Astrocyte (in vitro differentiated cells and primary cell): ENCODE results near the gene DNAJB2. TPM values are rescaled to one million over a fixed set of nuclear protein-coding genes. Genes with fewer than 3 reads are reported as not detected.

Experiments
- DNase-seq: peaks from one replicate; pipeline ENCODE4 v3.0.0-alpha.2; 2010; ENCODE audit warnings: low read depth
- FAIRE-seq: peaks from 2 replicates; lab custom pipeline; 2011; peaks lifted over from hg19 to GRCh38; lab: Jason Lieb, UNC
- H2AFZ ChIP-seq: 2 replicates; pipeline ENCODE4 v1.6.0; 2012; ENCODE audit warnings: low read depth, low read length, inconsistent platforms
- H3K27ac ChIP-seq: 2 replicates; pipeline ENCODE4 v1.5.1; 2011; ENCODE audit warnings: low read depth, low read length, inconsistent platforms
- H3K27me3 ChIP-seq: 2 replicates; pipeline ENCODE4 v1.6.0; 2011; ENCODE audit warnings: low read length, inconsistent platforms; ENCODE audit not compliant: insufficient read depth
- H3K36me3 ChIP-seq: 2 replicates; pipeline ENCODE4 v1.5.1; 2011; ENCODE audit warnings: low read length, inconsistent platforms; ENCODE audit not compliant: insufficient read depth
- H3K4me1 ChIP-seq: 2 replicates; pipeline ENCODE4 v1.5.1; 2011; ENCODE audit warnings: low read length, inconsistent platforms; ENCODE audit not compliant: insufficient read depth
- H3K4me2 ChIP-seq: 2 replicates; pipeline ENCODE4 v1.6.0; 2012; ENCODE audit warnings: low read length, inconsistent platforms
- H3K4me3 ChIP-seq: 2 replicates; pipeline ENCODE4 v1.5.1; 2011; ENCODE audit warnings: low read depth, mild to moderate bottlenecking, low read length, inconsistent platforms; ENCODE audit not compliant: insufficient read depth
- H3K79me2 ChIP-seq: 2 replicates; pipeline ENCODE4 v1.6.0; 2012; ENCODE audit warnings: mild to moderate bottlenecking, low read length, inconsistent platforms; ENCODE audit not compliant: insufficient read depth
- H3K9ac ChIP-seq: 2 replicates; pipeline ENCODE4 v1.6.0; 2012; ENCODE audit warnings: mild to moderate bottlenecking, low read length, inconsistent platforms
- H3K9me3 ChIP-seq: 2 replicates; pipeline ENCODE4 v1.5.1; 2012; ENCODE audit warnings: low read depth, mild to moderate bottlenecking, low read length, inconsistent platforms; ENCODE audit not compliant: insufficient read depth
- H4K20me1 ChIP-seq: 2 replicates; pipeline ENCODE4 v1.6.0; 2012; ENCODE audit warnings: low read length, inconsistent platforms; ENCODE audit not compliant: insufficient read depth
- H3K27ac Mint-ChIP-seq: one replicate; pipeline ENCODE4 v1.8.0; 2021; ENCODE audit warnings: mild to moderate bottlenecking, mixed read lengths; ENCODE audit not compliant: unreplicated experiment
- H3K27me3 Mint-ChIP-seq: one replicate; pipeline ENCODE4 v1.8.0; 2021; ENCODE audit warnings: low read depth, mixed read lengths; ENCODE audit not compliant: unreplicated experiment
- H3K36me3 Mint-ChIP-seq: one replicate; pipeline ENCODE4 v1.8.0; 2021; ENCODE audit warnings: low read depth, mixed read lengths; ENCODE audit not compliant: unreplicated experiment
- H3K4me1 Mint-ChIP-seq: one replicate; pipeline ENCODE4 v1.8.0; 2021; ENCODE audit warnings: low read depth, mixed read lengths; ENCODE audit not compliant: unreplicated experiment
- H3K4me3 Mint-ChIP-seq: one replicate; pipeline ENCODE4 v1.8.0; 2021; ENCODE audit warnings: mild to moderate bottlenecking, moderate library complexity, mixed read lengths; ENCODE audit not compliant: unreplicated experiment
- H3K9me3 Mint-ChIP-seq: one replicate; pipeline ENCODE4 v1.8.0; 2021; ENCODE audit warnings: mild to moderate bottlenecking, mixed read lengths; ENCODE audit not compliant: unreplicated experiment
- EZH2 ChIP-seq: IDR thresholded peaks from 2 replicates; pipeline ENCODE4 v1.6.1; 2012; ENCODE audit warnings: mild to moderate bottlenecking, low read length, inconsistent platforms; ENCODE audit not compliant: insufficient read depth
- total RNA-seq: library from RNA; stranded (reverse); gene quantifications from 2 replicates; pipeline ENCODE4 v1.2.1, GENCODE V29; 2021
- TF ChIP-seq, protein P1 (sequence below): IDR thresholded peaks from 2 replicates; pipeline ENCODE4 v1.5.1; 2011; ENCODE audit warnings: low read depth, mild to moderate bottlenecking, inconsistent platforms, low read length, moderate library complexity; ENCODE audit not compliant: insufficient read depth

Gene DNAJB2
- total RNA-seq, 1 donor from 2014 or later = 53.9 TPM

DNA sequence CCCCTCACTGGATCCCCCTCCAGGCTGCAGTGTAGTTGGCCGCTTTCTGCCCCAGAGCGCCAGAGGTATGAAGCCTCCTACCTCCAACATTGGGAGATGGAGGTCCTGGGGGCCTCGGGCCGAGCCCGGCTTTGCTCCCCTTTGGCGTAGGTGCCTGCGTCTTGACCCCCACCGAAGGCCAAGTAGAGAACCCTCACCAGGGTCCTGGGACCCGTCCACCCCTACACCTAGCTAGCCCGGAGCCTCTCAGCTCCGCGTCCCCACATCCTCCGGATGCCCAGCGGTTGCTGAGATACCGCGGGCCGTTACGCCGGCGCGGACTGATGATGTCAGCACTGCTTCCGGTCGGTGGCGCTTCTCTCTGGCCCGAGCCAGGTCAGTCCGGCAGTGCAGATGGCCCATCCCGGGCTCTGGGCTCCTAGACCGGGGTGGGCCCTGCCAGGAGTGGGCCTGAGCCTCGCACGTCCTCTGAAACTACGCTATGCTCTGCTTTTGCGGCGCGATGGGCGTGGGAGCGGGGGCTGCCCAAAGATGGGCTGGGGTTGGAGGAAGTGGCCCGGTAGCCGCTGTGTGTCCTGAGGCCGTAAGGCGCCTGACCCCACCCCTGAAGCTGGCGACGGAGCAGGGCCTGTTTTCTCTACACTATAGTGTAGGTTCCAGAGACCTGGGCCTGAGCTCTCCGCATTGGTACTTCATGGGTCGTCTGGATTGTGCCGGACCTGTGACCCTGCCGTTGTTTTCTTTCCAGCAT is 33.8 kb upstream of the DNAJB2 start, which contains the start of the genes GLB1L and STK16:
TSS of gene GLB1L (minus strand) at position 297 of the 751 bp plus-strand sequence. CDS start 1,871 bp downstream, outside the sequence.
TSS of gene STK16 (plus strand) at position 332 of the 751 bp plus-strand sequence. CDS start 521 bp downstream, outside the sequence.
- peaks cover 4% of the 10 kb centered on the region for H3K36me3 Mint-ChIP-seq
- Histone ChIP-seq H3K4me2 (peak within 1 kb of the TSS; percentile 100), H2AFZ (peak within 1 kb of the TSS; percentile 83), H3K4me3 (peak within 1 kb of the TSS; percentile 94), H3K9ac (peak within 1 kb of the TSS; percentile 97), H3K4me1 (peaks cover 29% of the 10 kb centered on the region), H3K36me3 (no peaks in the 10 kb centered on the region), H3K27ac (peak within 1 kb of the TSS; percentile 95), H3K79me2 (peaks cover 29% of the 10 kb centered on the region), H3K9me3 (no peaks in the 10 kb centered on the region), H4K20me1 (peaks cover 4% of the 10 kb centered on the region), H3K27me3 (no peaks in the 10 kb centered on the region)
- DNase-seq (peak; percentile 83), FAIRE-seq (no peak)
- no peaks in the 10 kb centered on the region for H3K9me3 Mint-ChIP-seq
- H3K27ac Mint-ChIP-seq = peak within 1 kb of the TSS; percentile 99
- peak within 1 kb of the TSS; percentile 96 for H3K4me3 Mint-ChIP-seq
- H3K4me1 Mint-ChIP-seq = peaks cover 22% of the 10 kb centered on the region
- no peaks in the 10 kb centered on the region for H3K27me3 Mint-ChIP-seq
- TF ChIP-seq, protein P1, sequence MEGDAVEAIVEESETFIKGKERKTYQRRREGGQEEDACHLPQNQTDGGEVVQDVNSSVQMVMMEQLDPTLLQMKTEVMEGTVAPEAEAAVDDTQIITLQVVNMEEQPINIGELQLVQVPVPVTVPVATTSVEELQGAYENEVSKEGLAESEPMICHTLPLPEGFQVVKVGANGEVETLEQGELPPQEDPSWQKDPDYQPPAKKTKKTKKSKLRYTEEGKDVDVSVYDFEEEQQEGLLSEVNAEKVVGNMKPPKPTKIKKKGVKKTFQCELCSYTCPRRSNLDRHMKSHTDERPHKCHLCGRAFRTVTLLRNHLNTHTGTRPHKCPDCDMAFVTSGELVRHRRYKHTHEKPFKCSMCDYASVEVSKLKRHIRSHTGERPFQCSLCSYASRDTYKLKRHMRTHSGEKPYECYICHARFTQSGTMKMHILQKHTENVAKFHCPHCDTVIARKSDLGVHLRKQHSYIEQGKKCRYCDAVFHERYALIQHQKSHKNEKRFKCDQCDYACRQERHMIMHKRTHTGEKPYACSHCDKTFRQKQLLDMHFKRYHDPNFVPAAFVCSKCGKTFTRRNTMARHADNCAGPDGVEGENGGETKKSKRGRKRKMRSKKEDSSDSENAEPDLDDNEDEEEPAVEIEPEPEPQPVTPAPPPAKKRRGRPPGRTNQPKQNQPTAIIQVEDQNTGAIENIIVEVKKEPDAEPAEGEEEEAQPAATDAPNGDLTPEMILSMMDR = no peak
- TF ChIP-seq EZH2 = no peak

DNA sequence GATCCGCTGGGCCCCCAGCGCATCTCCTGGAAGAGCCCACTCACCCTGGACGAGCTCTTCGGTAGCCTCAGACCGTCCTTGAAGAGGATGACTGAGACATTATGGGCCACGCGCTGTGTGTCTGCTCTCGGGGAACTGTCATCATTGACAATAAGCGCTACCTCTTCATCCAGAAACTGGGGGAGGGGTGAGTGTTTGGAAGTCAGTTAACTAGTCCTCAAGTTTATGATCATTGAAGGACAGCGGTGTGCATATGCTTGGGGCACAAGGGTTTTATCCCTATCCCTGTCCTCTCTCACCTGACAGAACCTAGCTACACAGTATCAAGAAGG is 33.3 kb upstream of the DNAJB2 start:
- Histone ChIP-seq H3K9ac (peak overlapping the region; percentile 97), H3K79me2 (peaks cover 29% of the 10 kb centered on the region), H3K9me3 (no peaks in the 10 kb centered on the region), H4K20me1 (peaks cover 4% of the 10 kb centered on the region), H3K4me3 (peak overlapping the region; percentile 94), H3K4me2 (peak overlapping the region; percentile 100), H3K27ac (peak overlapping the region; percentile 95), H2AFZ (peak overlapping the region; percentile 83), H3K36me3 (no peaks in the 10 kb centered on the region), H3K27me3 (no peaks in the 10 kb centered on the region), H3K4me1 (peaks cover 29% of the 10 kb centered on the region)
- no peaks in the 10 kb centered on the region for H3K9me3 Mint-ChIP-seq
- H3K4me3 Mint-ChIP-seq = peak overlapping the region; percentile 96
- peaks cover 6% of the 10 kb centered on the region for H3K36me3 Mint-ChIP-seq
- no peaks in the 10 kb centered on the region for H3K27me3 Mint-ChIP-seq
- FAIRE-seq = no peak
- peak overlapping the region; percentile 99 for H3K27ac Mint-ChIP-seq
- peaks cover 22% of the 10 kb centered on the region for H3K4me1 Mint-ChIP-seq
- DNase-seq = no peak
- no peak for TF ChIP-seq EZH2
- TF ChIP-seq, protein P1 = no peak

DNA sequence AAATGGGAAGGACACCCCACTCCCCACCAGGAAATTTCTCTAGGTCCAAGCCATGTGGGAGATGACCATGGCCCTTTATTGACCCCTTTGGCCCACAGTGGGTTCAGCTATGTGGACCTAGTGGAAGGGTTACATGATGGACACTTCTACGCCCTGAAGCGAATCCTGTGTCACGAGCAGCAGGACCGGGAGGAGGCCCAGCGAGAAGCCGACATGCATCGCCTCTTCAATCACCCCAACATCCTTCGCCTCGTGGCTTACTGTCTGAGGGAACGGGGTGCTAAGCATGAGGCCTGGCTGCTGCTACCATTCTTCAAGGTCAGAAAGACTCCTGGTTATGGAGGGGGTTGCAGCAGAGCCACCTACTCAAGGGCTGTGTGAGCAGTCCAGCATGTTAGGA is 32.6 kb upstream of the DNAJB2 start:
- Mint-ChIP-seq H3K4me3 (peak overlapping the region; percentile 96), H3K27ac (peak overlapping the region; percentile 26), H3K36me3 (peaks cover 7% of the 10 kb centered on the region), H3K27me3 (no peaks in the 10 kb centered on the region), H3K4me1 (peaks cover 26% of the 10 kb centered on the region), H3K9me3 (no peaks in the 10 kb centered on the region)
- Histone ChIP-seq H3K36me3 (no peaks in the 10 kb centered on the region), H2AFZ (no peak overlapping the region), H3K9ac (peak overlapping the region; percentile 97), H3K79me2 (peaks cover 29% of the 10 kb centered on the region), H3K27me3 (no peaks in the 10 kb centered on the region), H3K4me1 (peaks cover 29% of the 10 kb centered on the region), H4K20me1 (peaks cover 4% of the 10 kb centered on the region), H3K4me2 (peak overlapping the region; percentile 100), H3K27ac (no peak overlapping the region), H3K9me3 (no peaks in the 10 kb centered on the region), H3K4me3 (peak overlapping the region; percentile 94)
- TF ChIP-seq EZH2 = no peak
- TF ChIP-seq, protein P1 = no peak
- DNase-seq = no peak
- no peak for FAIRE-seq
